ENCODE data around the gene RPS6KA1. TPM values are rescaled to one million over a fixed set of nuclear protein-coding genes. Genes with fewer than 3 reads are reported as not detected.
"Not testable (repeated sequence)": the region's sequence is repeated elsewhere in the genome, so short reads cannot be mapped to it uniquely, and the experiment has no call there.

Gene RPS6KA1
- total RNA-seq, 1 donor from 2014 or later = 3.3 TPM

GRCh38 chr1:26583646-26584485, 54.3 kb downstream of the RPS6KA1 start:
- no peak for DNase-seq (ENCODE audit: low spot score)

DNA sequence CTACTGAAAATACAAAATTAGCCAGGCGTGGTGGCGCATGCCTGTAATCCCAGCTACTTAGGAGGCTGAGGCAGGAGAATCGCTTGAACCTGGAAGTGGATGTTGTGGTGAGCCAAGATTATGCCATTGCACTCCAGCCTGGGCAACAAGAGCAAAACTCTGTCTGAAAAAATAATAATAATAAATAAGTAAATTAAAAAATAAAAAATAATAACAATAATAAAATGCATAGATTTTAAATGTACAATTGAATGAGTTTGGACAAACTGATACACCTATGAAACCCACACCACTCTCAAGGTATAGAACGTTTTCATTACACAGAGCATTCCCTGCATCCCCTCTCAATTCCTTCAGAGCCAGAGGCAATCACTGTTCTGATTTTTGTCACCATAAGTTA, 55.0 kb downstream of the RPS6KA1 start:
- intact Hi-C loops (cut with DNase I); DNase-seq (ENCODE audit: low spot score): not testable (repeated sequence)

More at GRCh38 chr1:26583646-26584485, 54.3 kb downstream of the RPS6KA1 start:
- intact Hi-C loops (cut with DNase I) = no loop called here

GRCh38 chr1:26585471-26585870, 55.9 kb downstream of the RPS6KA1 start:
- DNase-seq (ENCODE audit: low spot score) = no peak
- intact Hi-C loops (cut with DNase I) = no loop called here

- intact Hi-C loops (cut with DNase I) = no loop called here
- no peak for DNase-seq (ENCODE audit: low spot score)
Measured at GRCh38 chr1:26593385-26593784, 63.8 kb downstream of the RPS6KA1 start.

DNA sequence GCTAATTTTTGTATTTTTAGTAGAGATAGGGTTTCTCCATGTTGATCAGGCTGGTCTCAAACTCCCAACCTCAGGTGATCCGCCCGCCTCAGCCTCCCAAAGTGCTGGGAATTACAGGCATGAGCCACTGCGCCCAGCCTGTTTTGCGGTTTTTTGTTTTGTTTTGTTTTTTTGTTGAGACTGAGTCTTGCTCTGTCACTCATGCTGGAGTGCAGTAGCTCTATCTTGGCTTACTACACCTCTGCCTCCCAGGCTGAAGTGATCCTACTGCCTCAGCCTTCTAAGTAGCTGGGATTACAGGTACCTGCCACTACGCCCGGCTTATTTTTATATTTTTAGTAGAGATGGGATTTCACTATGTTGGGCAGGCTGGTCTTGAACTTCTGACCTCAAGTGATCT, 65.0 kb downstream of the RPS6KA1 start:
- intact Hi-C loops (cut with DNase I); DNase-seq (ENCODE audit: low spot score): not testable (repeated sequence)

DNA sequence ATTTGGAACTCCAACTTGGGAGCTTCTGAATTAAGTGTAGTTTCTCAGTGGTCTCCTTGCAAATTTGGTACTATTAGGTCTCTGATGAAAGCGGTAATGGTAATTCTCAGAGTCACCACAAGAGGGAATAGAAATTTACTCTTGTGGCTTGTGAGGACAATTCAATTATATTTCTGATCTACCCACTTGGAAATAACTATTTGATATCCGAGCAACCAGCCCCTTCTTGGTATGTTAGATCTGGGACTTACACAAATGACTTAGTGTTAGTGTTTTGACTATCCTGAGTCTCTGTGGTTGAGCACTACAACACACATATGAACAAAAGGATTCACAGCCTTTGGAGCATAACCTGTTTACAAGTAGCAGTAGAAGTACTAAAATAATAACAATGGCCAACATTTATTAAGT, 68.1 kb downstream of the RPS6KA1 start:
- no peak for DNase-seq (ENCODE audit: low spot score)
- intact Hi-C loops (cut with DNase I) = no loop called here

DNA sequence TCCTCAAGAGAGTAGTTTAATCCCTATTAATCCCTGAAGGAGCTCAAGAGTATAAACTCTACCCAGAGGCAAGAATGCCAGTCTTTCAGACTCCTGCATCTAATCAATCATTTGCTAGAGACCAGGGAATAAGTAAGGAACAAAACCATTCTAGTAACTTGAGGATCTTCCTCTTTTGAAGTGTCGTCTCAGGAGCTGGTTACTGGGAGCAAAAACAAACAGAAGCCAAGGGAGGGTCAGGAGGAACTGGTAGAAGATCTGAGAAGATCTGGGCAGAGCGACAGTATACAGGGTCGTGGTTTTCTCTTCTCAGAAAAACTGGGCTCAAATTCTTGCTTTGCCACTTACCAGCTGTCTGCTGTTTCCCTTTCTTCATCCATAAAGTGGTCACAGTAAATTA, 69.3 kb downstream of the RPS6KA1 start:
- no peak for DNase-seq (ENCODE audit: low spot score)
- intact Hi-C loops (cut with DNase I) = no loop called here

DNA sequence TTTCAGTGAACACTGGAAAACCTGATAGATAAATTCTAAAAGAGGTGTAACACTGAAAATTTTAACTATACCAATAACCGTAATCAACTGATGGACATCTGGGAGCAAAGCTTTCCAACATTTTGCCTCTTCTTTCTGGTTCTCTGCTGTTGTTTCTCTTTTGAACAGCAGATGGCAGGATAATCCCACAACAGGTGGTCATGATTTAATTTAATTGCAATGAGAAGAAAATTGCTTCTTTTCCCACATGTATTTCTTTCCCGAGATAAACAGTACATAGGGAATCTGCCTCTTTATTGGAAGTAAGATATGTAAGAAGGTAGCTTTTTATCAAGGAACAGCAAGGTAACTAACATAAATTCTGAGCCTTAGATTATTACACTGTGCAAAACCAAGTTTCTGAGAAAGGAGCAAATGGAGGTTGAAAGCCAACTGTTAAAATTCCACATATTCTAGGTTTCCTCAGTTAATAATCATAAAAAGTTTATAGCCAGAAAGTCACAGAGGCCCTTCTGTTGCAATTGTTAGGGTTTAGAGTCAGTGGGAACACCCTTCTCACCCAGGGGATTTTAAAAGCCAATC, 72.9 kb downstream of the RPS6KA1 start:
- DNase-seq (ENCODE audit: low spot score) = no peak
- intact Hi-C loops (cut with DNase I) = loop anchor here (5.0 kb wide), 1 partner anchor 275 kb away; no protein-coding TSS in a partner anchor

DNA sequence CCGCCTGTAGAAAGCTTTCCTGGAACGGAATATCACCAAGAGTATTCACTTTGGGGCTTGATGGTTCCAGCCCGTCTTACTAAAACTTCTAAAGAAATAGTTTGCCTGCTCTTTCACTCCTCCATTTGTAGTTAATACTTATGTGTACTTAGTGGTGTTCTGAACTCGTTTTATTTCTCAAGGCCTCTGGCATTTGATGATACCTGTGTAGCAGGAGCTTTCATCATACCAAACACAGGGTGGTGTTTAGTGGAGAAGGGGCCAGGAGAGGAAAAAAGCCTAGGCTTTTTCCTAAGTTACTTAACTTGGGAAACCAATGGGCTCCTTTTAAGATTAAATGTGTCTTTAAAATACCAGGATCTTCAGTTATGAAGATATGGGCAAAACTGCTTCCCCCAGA, 74.3 kb downstream of the RPS6KA1 start:
- DNase-seq (ENCODE audit: low spot score) = no peak
- intact Hi-C loops (cut with DNase I) = loop anchor here (1.0 to 5.0 kb wide), 2 partner anchors 185 to 273 kb away; no protein-coding TSS in a partner anchor

DNA sequence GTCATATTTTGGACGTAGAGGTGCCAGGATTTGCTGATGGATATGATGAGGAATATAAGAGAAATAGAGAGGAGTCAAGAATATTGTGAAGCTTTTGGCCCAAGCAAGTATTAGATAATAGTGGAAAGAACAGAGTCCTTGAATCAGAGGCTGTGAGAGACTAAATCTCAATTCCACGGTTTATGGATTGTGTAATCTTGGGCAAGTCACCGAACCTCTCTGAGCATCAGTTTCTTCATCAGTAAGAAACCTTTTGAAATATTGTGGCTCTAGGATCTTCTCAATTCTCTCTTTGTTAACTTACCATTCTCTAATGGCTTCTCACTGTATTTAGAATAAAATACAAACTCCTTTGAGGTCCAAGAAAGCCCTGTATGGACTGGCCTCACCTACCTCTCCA, 77.6 kb downstream of the RPS6KA1 start:
- no peak for DNase-seq (ENCODE audit: low spot score)
- intact Hi-C loops (cut with DNase I) = no loop called here

- no peak for DNase-seq (ENCODE audit: low spot score)
- intact Hi-C loops (cut with DNase I) = no loop called here
Measured at GRCh38 chr1:26608895-26609294, 79.3 kb downstream of the RPS6KA1 start.

DNA sequence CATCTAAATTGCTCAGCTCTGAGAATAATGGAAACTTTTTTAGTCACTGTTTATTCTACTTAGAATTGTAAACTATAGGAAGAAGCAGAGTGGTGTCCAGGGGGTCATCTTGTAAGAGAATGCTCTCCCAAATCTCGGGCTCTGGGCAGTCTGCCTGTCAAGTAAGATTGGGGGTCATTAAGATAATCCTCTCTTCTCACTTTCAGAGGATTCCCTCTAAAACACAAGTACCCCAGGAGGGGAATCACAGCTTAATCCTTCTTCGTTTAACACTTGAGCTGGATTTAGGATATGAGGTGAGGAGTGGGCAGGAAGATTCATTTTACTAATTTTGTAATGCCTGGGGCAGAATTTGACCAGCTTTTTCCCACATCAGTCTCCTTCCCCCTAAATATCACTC, 81.2 kb downstream of the RPS6KA1 start:
- DNase-seq (ENCODE audit: low spot score) = no peak
- intact Hi-C loops (cut with DNase I) = no loop called here

DNA sequence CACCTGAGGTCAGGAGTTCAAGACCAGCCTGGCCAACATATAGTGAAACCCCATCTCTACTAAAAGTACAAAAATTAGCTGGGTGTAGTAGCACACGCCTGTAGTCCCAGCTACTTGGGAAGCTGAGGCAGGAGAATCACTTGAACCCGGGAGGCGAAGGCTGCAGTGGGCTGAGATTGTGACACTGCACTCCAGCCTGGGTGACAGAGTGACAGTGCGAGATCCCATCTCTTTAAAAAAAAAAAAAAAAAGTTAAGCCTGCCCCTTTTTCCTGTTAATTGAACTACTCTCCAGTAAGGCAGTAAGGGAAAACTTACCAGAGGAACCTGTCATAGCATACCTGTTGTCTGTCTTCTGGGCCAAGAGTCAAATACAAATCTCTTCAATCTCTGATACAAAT, 83.1 kb downstream of the RPS6KA1 start:
- DNase-seq (ENCODE audit: low spot score); intact Hi-C loops (cut with DNase I): not testable (repeated sequence)

DNA sequence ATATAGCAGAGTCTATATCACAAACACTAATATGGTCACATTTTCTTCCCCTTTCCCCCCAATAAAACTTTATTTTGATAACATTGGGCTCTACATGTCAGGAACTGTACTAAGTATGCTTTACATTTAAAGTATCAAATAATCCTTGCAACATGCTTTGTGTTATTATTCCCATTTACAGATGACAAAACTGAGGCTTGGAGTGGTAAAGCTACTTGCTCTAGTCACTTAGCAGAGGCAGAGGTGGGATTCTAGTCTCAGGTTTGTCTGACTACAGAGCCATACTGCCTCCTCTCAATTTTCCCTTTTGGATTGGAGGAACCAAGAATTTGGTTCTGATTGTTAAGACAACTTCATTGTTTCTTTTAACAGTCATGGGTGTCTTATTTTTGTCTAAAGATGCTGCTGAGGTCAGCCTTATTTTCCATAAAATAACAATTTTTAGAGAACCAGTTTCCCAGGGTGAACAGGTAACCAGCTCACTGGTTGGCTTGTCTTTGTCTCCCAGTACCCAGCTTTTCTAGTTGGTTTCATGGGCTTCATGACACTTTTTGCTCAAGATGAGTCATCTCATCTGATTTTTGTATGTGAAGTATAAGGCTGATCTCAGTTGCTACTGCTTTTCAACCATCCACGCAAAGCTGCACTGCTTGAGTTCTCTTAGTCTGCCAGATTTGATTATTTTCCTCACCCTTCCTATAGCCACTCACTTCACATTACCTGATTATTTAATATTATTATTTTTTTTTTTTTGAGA, 85.3 kb downstream of the RPS6KA1 start:
- intact Hi-C loops (cut with DNase I) = no loop called here
- no peak for DNase-seq (ENCODE audit: low spot score)

- DNase-seq (ENCODE audit: low spot score) = no peak
- intact Hi-C loops (cut with DNase I) = no loop called here
Measured at GRCh38 chr1:26616881-26617280, 87.3 kb downstream of the RPS6KA1 start.

DNA sequence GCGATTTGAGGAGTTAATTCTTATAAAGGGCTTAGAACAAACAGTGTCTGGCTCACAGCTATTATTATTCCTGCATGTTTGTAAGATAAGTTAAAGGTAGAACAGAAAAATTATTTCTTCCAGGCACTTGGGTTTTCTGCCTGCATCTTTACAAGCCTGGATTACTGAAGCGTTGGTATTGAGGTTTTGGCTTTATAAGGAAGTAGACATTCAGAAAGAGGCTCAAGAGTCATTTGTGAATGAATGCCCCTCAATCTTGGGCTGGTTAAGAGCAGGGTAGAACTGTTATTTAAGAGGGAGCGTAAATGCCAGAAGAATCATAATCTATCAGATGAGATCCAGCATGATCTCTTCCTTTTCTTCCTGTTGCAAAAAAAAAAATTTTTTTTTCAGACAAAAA, 89.0 kb downstream of the RPS6KA1 start:
- no peak for DNase-seq (ENCODE audit: low spot score)
- intact Hi-C loops (cut with DNase I) = no loop called here

Data from cardiac septum (tissue), 1 donor.